GM12865 (cell line): ENCODE measurements around the gene ARHGEF40.

ENCODE experiments used
- DNase-seq: peaks from one replicate; pipeline ENCODE4 v3.0.0; 2010; ENCODE audit warnings: low read depth
- H3K4me3 ChIP-seq: 2 replicates; pipeline ENCODE4 v1.5.1; 2011; ENCODE audit warnings: mild to moderate bottlenecking, low read depth, low read length, control low read depth
- CTCF ChIP-seq: IDR thresholded peaks from 2 replicates; pipeline ENCODE4 v1.5.1; 2011; ENCODE audit warnings: low read length, control low read depth, low read depth, inconsistent platforms; ENCODE audit not compliant: insufficient read depth; ENCODE audit errors: missing control alignments

ARHGEF40 gene

GRCh38 chr14:21075719-21076437, 5.8 kb downstream of the ARHGEF40 start:
- no peak overlapping the region for H3K4me3 ChIP-seq
- no peak for DNase-seq
- no peak for TF ChIP-seq CTCF

- DNase-seq, result no peak
- TF ChIP-seq CTCF, result no peak
- H3K4me3 ChIP-seq, result no peak overlapping the region
These were observed 7.6 kb downstream of the ARHGEF40 start for GRCh38 chr14:21077672-21078071.

- DNase-seq, result no peak
- no peak overlapping the region for H3K4me3 ChIP-seq
- TF ChIP-seq CTCF, result no peak
These were observed 8.2 kb downstream of the ARHGEF40 start for GRCh38 chr14:21078287-21078686.

- TF ChIP-seq CTCF, result no peak
- no peak overlapping the region for H3K4me3 ChIP-seq
- no peak for DNase-seq
These were observed 8.6 kb downstream of the ARHGEF40 start for GRCh38 chr14:21078726-21079125.

GRCh38 chr14:21081521-21082142, 11.5 kb downstream of the ARHGEF40 start:
- no peak for TF ChIP-seq CTCF
- DNase-seq, result no peak
- H3K4me3 ChIP-seq, result no peak overlapping the region

- no peak overlapping the region for H3K4me3 ChIP-seq
- no peak for DNase-seq
- TF ChIP-seq CTCF, result no peak
These were observed 13.6 kb downstream of the ARHGEF40 start for GRCh38 chr14:21083565-21084325.
